ENCODE data around the gene ZNF672. TPM values are rescaled to one million over a fixed set of nuclear protein-coding genes. Genes with fewer than 3 reads are reported as not detected.
A peak's percentile ranks its signal among the peaks of the same experiment; 100 is the strongest.

ZNF672 gene
- total RNA-seq, 2 donors from 2014 or later: 33.8 to 34.2 TPM

- ATAC-seq (ENCODE audit: insufficient number of reproducible peaks, low FRiP score, low read depth) (peak; percentile 45), DNase-seq (ENCODE audit: low spot score) (no peak)
- Histone ChIP-seq H3K4me1 (ENCODE audit: control insufficient read depth in 1 of 2, low read depth in 2 of 2) (peaks cover 9 to 14% of the 10 kb centered on the region in 2 donors), H3K36me3 (peaks cover 41% of the 10 kb centered on the region), H3K4me3 (no peak overlapping the region), H3K27ac (peak overlapping the region in 1 of 2 donors; percentile 10), H3K27me3 (replicated peaks; ENCODE audit: insufficient read depth) (no peaks in the 10 kb centered on the region), H3K9me3 (no peaks in the 10 kb centered on the region)
- TF ChIP-seq CTCF (IDR thresholded peaks at IDR 0.05): no peak
Measured at GRCh38 chr1:248810727-248811513, 27.1 kb upstream of the ZNF672 start.

DNA sequence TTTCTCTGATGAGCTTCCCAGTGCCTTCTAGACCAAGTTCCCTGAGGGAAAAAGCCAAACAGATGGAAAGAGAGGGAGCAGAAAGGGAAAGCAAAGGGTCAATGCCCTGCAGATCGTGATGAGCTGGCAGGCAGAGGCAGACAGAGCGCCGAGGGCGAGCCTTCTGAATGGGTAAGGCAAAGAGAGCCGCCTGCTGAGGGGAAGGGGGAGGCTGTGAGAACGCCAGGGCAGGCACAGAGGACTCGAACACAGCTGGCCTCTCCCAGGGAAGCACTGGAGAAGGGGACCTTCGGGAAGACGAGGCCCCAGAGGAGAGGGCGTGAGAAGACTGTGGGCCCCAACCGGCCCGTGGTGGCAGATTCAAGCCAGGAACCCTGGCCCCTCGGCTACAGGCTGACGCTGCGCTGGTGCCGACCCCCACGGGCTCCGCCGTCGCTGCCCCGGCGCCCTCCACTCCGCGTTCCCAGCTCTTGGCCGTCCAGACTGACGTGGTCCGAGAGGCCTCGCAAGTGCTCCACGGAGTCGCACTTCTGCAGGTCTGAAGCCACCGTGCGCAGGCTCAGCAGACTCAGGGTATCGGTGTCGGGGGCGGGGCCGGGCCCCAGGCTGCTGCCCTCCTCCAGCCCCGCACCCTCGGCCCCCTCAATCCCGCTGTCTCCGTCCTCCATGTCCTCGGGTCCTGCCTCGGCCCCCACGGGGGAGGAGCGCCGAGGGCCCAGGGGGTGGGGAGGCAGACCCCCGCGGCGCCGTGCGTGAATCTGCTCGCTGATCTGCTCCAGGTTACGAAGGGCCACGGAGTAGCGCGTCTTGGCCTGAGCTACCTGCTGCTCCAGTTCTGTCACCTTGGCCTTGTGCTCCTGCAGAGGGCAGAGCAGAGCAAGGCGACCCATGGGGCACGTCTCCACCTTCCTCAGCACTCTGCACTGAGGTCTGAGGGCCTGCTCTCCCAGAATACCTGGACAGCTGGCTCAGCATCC lies 26.2 kb upstream of the ZNF672 start:
- Histone ChIP-seq H3K27me3 (replicated peaks; ENCODE audit: insufficient read depth) (no peaks in the 10 kb centered on the region), H3K9me3 (no peaks in the 10 kb centered on the region), H3K4me1 (ENCODE audit: control insufficient read depth in 1 of 2, low read depth in 2 of 2) (peaks cover 9 to 14% of the 10 kb centered on the region in 2 donors), H3K36me3 (peaks cover 48% of the 10 kb centered on the region), H3K27ac (no peak overlapping the region), H3K4me3 (no peak overlapping the region)
- DNase-seq (ENCODE audit: low spot score) (no peak), ATAC-seq (ENCODE audit: insufficient number of reproducible peaks, low FRiP score, low read depth) (no peak)
- no peak for TF ChIP-seq CTCF (IDR thresholded peaks at IDR 0.05)

GRCh38 chr1:248812736-248813425 lies 25.1 kb upstream of the ZNF672 start:
- H3K27me3 ChIP-seq (replicated peaks; ENCODE audit: insufficient read depth): no peaks in the 10 kb centered on the region
- H3K36me3 ChIP-seq: peaks cover 48% of the 10 kb centered on the region
- no peak for TF ChIP-seq CTCF (IDR thresholded peaks at IDR 0.05)
- no peak overlapping the region for H3K4me3 ChIP-seq
- ATAC-seq (ENCODE audit: insufficient number of reproducible peaks, low FRiP score, low read depth): no peak
- peaks cover 9 to 16% of the 10 kb centered on the region in 2 donors for H3K4me1 ChIP-seq (ENCODE audit: control insufficient read depth in 1 of 2, low read depth in 2 of 2)
- no peak overlapping the region for H3K27ac ChIP-seq
- H3K9me3 ChIP-seq: no peaks in the 10 kb centered on the region
- DNase-seq (ENCODE audit: low spot score): no peak

- Histone ChIP-seq H3K36me3 (peaks cover 48% of the 10 kb centered on the region), H3K27ac (no peak overlapping the region), H3K4me3 (no peak overlapping the region), H3K9me3 (no peaks in the 10 kb centered on the region), H3K27me3 (replicated peaks; ENCODE audit: insufficient read depth) (no peaks in the 10 kb centered on the region), H3K4me1 (ENCODE audit: control insufficient read depth in 1 of 2, low read depth in 2 of 2) (peaks cover 9 to 22% of the 10 kb centered on the region in 2 donors)
- DNase-seq (ENCODE audit: low spot score) (no peak), ATAC-seq (ENCODE audit: insufficient number of reproducible peaks, low FRiP score, low read depth) (no peak)
- no peak for TF ChIP-seq CTCF (IDR thresholded peaks at IDR 0.05)
Measured at GRCh38 chr1:248813546-248813945, 24.5 kb upstream of the ZNF672 start.

All from thoracic aorta (tissue), 2 donors.